GM12801 (cell line): Measurements from ENCODE around the gene LAMA4.

ENCODE experiments used
- CTCF ChIP-seq: IDR thresholded peaks from one replicate; pipeline ENCODE4 v1.5.1; 2011; ENCODE audit warnings: control low read depth; ENCODE audit not compliant: insufficient read length; ENCODE audit errors: extremely low read depth

The LAMA4 gene

GRCh38 chr6:112247275-112247674, 7.1 kb downstream of the LAMA4 start:
- no peak for TF ChIP-seq CTCF

GRCh38 chr6:112245511-112246203, 8.7 kb downstream of the LAMA4 start:
- no peak for TF ChIP-seq CTCF

GRCh38 chr6:112243861-112244827, 10.2 kb downstream of the LAMA4 start:
- no peak for TF ChIP-seq CTCF

- no peak for TF ChIP-seq CTCF
Observed at GRCh38 chr6:112241820-112242429, 12.4 kb downstream of the LAMA4 start.

GRCh38 chr6:112237595-112237994, 16.8 kb downstream of the LAMA4 start:
- TF ChIP-seq CTCF, result no peak

- no peak for TF ChIP-seq CTCF
Observed at GRCh38 chr6:112237066-112237465, 17.3 kb downstream of the LAMA4 start.

- TF ChIP-seq CTCF, result no peak
Observed at GRCh38 chr6:112235956-112236355, 18.4 kb downstream of the LAMA4 start.
